ENCODE data around the gene KRIT1.

DNA sequence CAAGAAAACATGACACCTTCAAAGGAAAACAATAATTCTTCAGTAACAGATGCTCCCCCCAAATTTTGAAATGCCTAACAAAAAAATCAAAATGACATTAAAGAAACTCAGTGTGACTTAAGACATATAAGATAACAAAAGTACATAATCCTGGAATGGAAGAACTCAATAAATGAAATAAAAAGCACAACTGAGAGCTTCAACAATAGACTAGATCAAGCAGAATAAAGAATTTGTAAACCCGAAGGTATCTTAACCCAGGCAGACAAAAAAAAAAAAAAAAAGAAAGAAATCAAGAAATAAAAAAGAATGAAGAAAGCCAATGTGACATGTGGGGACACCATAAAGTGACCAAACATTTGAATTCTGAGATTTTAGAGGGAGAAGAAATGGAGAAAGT is 39.0 kb downstream of the KRIT1 start:
- TF ChIP-seq, protein P1, sequence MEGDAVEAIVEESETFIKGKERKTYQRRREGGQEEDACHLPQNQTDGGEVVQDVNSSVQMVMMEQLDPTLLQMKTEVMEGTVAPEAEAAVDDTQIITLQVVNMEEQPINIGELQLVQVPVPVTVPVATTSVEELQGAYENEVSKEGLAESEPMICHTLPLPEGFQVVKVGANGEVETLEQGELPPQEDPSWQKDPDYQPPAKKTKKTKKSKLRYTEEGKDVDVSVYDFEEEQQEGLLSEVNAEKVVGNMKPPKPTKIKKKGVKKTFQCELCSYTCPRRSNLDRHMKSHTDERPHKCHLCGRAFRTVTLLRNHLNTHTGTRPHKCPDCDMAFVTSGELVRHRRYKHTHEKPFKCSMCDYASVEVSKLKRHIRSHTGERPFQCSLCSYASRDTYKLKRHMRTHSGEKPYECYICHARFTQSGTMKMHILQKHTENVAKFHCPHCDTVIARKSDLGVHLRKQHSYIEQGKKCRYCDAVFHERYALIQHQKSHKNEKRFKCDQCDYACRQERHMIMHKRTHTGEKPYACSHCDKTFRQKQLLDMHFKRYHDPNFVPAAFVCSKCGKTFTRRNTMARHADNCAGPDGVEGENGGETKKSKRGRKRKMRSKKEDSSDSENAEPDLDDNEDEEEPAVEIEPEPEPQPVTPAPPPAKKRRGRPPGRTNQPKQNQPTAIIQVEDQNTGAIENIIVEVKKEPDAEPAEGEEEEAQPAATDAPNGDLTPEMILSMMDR (IDR thresholded peaks at IDR 0.05): no peak
- no peak for TF ChIP-seq POLR2A (IDR thresholded peaks at IDR 0.05)
- no peak for TF ChIP-seq EP300 (IDR thresholded peaks at IDR 0.05)

Data from ovary (tissue), 3 donors.